Type B pancreatic cell (in vitro differentiated cells): ENCODE measurements around the gene ATP6V0E1. TPM values are rescaled to one million over a fixed set of nuclear protein-coding genes. Genes with fewer than 3 reads are reported as not detected.

Experiments
- DNase-seq: peaks from one replicate; pipeline ENCODE4 v3.0.0; 2021; ENCODE audit warnings: mixed read lengths; ENCODE audit not compliant: unreplicated experiment; ENCODE audit errors: extremely low spot score
- H3K27ac Mint-ChIP-seq: 2 replicates; pipeline ENCODE4 v1.8.0; 2021; ENCODE audit warnings: mild to moderate bottlenecking, mixed read lengths
- H3K27me3 Mint-ChIP-seq: 2 replicates; pipeline ENCODE4 v1.8.0; 2021; ENCODE audit warnings: mixed read lengths
- H3K36me3 Mint-ChIP-seq: 2 replicates; pipeline ENCODE4 v1.8.0; 2021; ENCODE audit warnings: mixed read lengths
- H3K4me1 Mint-ChIP-seq: one replicate; pipeline ENCODE4 v1.8.0; 2021; ENCODE audit warnings: mixed read lengths; ENCODE audit not compliant: unreplicated experiment
- H3K4me3 Mint-ChIP-seq: 2 replicates; pipeline ENCODE4 v1.8.0; 2021; ENCODE audit warnings: mild to moderate bottlenecking, mixed read lengths
- H3K9me3 Mint-ChIP-seq: 2 replicates; pipeline ENCODE4 v1.8.0; 2021; ENCODE audit warnings: mixed read lengths
- CTCF ChIP-seq: fragments of 200-600 bp; sonication (generic); conservative IDR thresholded peaks from 2 replicates; pipeline ENCODE4 v1.5.0; 2021; ENCODE audit warnings: antibody characterized with exemption, mild to moderate bottlenecking
- total RNA-seq: library from RNA; stranded (reverse); gene quantifications from 2 replicates; pipeline ENCODE4 v1.2.1, GENCODE V29; 2021; ENCODE audit warnings: low replicate concordance

The ATP6V0E1 gene
- total RNA-seq, 1 donor from 2014 or later = 141 TPM

- no peak overlapping the region for H3K27ac Mint-ChIP-seq
- peaks cover 9% of the 10 kb centered on the region for H3K4me1 Mint-ChIP-seq
- H3K27me3 Mint-ChIP-seq = no peaks in the 10 kb centered on the region
- H3K9me3 Mint-ChIP-seq = no peaks in the 10 kb centered on the region
- no peak overlapping the region for H3K4me3 Mint-ChIP-seq
- no peak for DNase-seq
- no peak for TF ChIP-seq CTCF
- H3K36me3 Mint-ChIP-seq = peaks cover 26% of the 10 kb centered on the region
Observed at GRCh38 chr5:172990776-172991175, 7.2 kb downstream of the ATP6V0E1 start.

DNA sequence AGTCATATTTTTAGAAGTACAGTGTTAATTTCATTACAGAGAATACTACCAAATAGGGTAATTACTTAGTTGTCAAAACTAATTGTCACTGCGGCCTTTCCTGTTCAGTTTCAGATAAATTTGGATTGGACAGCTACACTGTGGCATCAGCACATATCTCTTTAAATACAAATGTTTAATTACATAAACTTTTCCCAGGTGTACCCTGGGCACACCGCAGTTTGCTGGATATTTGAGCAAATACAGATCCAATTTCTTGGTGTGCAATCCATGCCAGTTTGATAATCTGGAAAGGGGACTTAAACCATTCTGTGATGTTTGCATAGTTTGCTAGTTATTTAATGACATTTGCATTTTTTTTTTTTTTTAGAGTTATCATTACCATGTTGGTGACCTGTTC lies 10.8 kb downstream of the ATP6V0E1 start:
- no peaks in the 10 kb centered on the region for H3K27me3 Mint-ChIP-seq
- peaks cover 7% of the 10 kb centered on the region for H3K4me1 Mint-ChIP-seq
- H3K9me3 Mint-ChIP-seq = no peaks in the 10 kb centered on the region
- no peak overlapping the region for H3K4me3 Mint-ChIP-seq
- DNase-seq = no peak
- TF ChIP-seq CTCF = no peak
- H3K36me3 Mint-ChIP-seq = peaks cover 25% of the 10 kb centered on the region
- no peak overlapping the region for H3K27ac Mint-ChIP-seq

DNA sequence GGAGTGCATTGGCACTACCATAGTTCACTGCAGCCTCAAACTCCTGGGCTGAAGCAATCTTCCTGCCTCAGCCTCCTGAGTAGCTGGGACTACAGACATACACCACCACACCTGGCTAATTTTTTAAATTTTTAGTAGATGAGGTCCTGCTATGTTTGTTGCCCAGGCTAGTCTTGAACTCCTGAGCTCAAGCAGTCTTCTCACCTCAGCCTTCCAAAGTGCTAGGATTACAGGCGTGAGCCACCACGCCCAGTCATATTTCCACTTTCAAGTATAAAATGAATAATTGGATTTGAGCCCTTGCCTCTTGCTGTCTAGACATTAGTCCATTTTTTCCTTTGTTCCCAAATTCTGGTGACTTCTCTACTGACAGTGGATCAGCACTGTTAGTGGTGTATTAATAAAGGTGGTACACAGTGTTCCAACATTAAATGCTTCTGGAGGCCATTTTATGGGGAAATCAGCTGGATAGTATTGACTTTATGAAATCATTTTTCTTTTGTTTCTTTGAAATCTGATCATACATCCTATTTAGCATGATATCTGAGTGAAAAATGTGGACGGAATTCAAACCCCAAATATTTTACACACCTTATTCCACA lies 15.9 kb downstream of the ATP6V0E1 start:
- Mint-ChIP-seq H3K36me3 (peaks cover 6% of the 10 kb centered on the region), H3K4me1 (peaks cover 23% of the 10 kb centered on the region), H3K27me3 (no peaks in the 10 kb centered on the region), H3K9me3 (no peaks in the 10 kb centered on the region), H3K4me3 (no peak overlapping the region), H3K27ac (no peak overlapping the region)
- TF ChIP-seq CTCF = no peak
- DNase-seq = no peak

DNA sequence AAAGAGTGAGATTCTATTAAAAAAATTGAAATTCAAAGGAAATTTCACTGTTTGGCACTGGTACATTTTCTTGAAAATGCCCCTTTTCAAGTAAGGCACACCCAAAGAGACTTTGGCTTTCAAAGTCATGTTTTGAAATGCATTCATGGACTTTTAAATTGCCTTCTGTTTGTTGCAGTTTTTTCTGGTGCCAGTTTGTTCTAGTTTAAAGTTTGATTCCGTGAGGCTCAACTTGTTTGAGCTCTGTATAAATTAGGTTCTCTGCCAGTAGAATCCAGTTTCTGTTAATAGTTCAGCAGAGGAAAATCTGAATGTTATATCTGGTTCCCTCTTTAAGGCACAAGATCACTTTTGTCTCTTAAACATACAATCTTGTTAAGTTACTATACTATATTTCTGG lies 16.4 kb downstream of the ATP6V0E1 start:
- no peaks in the 10 kb centered on the region for H3K9me3 Mint-ChIP-seq
- H3K4me1 Mint-ChIP-seq = peaks cover 24% of the 10 kb centered on the region
- TF ChIP-seq CTCF = no peak
- H3K4me3 Mint-ChIP-seq = no peak overlapping the region
- H3K27me3 Mint-ChIP-seq = no peaks in the 10 kb centered on the region
- DNase-seq = no peak
- peaks cover 6% of the 10 kb centered on the region for H3K36me3 Mint-ChIP-seq
- H3K27ac Mint-ChIP-seq = no peak overlapping the region

GRCh38 chr5:173001229-173001841 lies 17.8 kb downstream of the ATP6V0E1 start:
- Mint-ChIP-seq H3K4me3 (no peak overlapping the region), H3K36me3 (peaks cover 3% of the 10 kb centered on the region), H3K9me3 (no peaks in the 10 kb centered on the region), H3K27me3 (no peaks in the 10 kb centered on the region), H3K4me1 (peaks cover 24% of the 10 kb centered on the region), H3K27ac (no peak overlapping the region)
- TF ChIP-seq CTCF = no peak
- no peak for DNase-seq
